GM10248 (cell line): ENCODE results near the gene ANKS1A.

ENCODE experiments used
- CTCF ChIA-PET: fragments of 300-600 bp; sonication (Branson Sonifier 250); formaldehyde crosslinking; extraction: SDS; loops from one replicate; lab custom pipeline; 2021; ENCODE audit warnings: antibody characterized with exemption; lab: Yijun Ruan, JAX
- POLR2A ChIA-PET: fragments of 350-650 bp; sonication (Branson Sonifier 250); formaldehyde crosslinking; extraction: SDS; loops from one replicate; lab custom pipeline; 2020; ENCODE audit warnings: antibody characterized with exemption; lab: Yijun Ruan, JAX
- DNase-seq: peaks from one replicate; pipeline ENCODE4 v3.0.0; 2012; ENCODE audit errors: extremely low spot score
- CTCF ChIP-seq: IDR thresholded peaks from 2 replicates; pipeline ENCODE4 v1.5.1; 2012; ENCODE audit warnings: mild to moderate bottlenecking, low read depth; ENCODE audit errors: extremely low read depth, missing control alignments, control extremely low read depth

The ANKS1A gene

GRCh38 chr6:34908194-34908593 is 19.1 kb downstream of the ANKS1A start:
- DNase-seq: no peak
- ChIA-PET POLR2A (no interaction called here), CTCF (no interaction called here)
- TF ChIP-seq CTCF: no peak

GRCh38 chr6:34909320-34909883 is 20.3 kb downstream of the ANKS1A start:
- POLR2A ChIA-PET: no interaction called here
- CTCF ChIA-PET: interaction anchor here (1.0 kb wide), 1 partner anchor 296 kb away, joined by 3 read pairs; no protein-coding TSS in a partner anchor
- no peak for DNase-seq
- TF ChIP-seq CTCF: no peak

- no peak for TF ChIP-seq CTCF
- ChIA-PET CTCF (interaction anchor here (1.5 kb wide), 1 partner anchor 11 kb away, joined by 4 read pairs; no protein-coding TSS in a partner anchor), POLR2A (no interaction called here)
- DNase-seq: no peak
Observed at GRCh38 chr6:34911822-34912221, 22.8 kb downstream of the ANKS1A start.

GRCh38 chr6:34912715-34913464 is 23.8 kb downstream of the ANKS1A start:
- TF ChIP-seq CTCF: no peak
- DNase-seq: peak; percentile 56
- ChIA-PET POLR2A (no interaction called here), CTCF (interaction anchor here (1.4 kb wide), 1 partner anchor 8 kb away, joined by 3 read pairs; no protein-coding TSS in a partner anchor)

GRCh38 chr6:34914358-34914757 is 25.3 kb downstream of the ANKS1A start:
- CTCF ChIA-PET: interaction anchor here (0.8 to 1.4 kb wide), 4 partner anchors 10 to 71 kb away, joined by 3 to 4 read pairs (median 3); no protein-coding TSS in a partner anchor
- POLR2A ChIA-PET: no interaction called here
- TF ChIP-seq CTCF: no peak
- DNase-seq: no peak

- ChIA-PET CTCF (interaction anchor here (0.9 kb wide), 1 partner anchor 239 kb away, joined by 3 read pairs; no protein-coding TSS in a partner anchor), POLR2A (no interaction called here)
- DNase-seq: no peak
- TF ChIP-seq CTCF: no peak
Observed at GRCh38 chr6:34916348-34916967, 27.4 kb downstream of the ANKS1A start.
